GM18873 (cell line): Measurements from ENCODE around the gene CASZ1.

Source experiments
- ATAC-seq: cut with Tn5 transposase; IDR thresholded peaks from one replicate; pipeline ENCODE4 v1.9.1; 2021; ENCODE audit warnings: mild to moderate bottlenecking, moderate library complexity, moderate number of reproducible peaks; ENCODE audit not compliant: unreplicated experiment, low FRiP score

CASZ1 gene

DNA sequence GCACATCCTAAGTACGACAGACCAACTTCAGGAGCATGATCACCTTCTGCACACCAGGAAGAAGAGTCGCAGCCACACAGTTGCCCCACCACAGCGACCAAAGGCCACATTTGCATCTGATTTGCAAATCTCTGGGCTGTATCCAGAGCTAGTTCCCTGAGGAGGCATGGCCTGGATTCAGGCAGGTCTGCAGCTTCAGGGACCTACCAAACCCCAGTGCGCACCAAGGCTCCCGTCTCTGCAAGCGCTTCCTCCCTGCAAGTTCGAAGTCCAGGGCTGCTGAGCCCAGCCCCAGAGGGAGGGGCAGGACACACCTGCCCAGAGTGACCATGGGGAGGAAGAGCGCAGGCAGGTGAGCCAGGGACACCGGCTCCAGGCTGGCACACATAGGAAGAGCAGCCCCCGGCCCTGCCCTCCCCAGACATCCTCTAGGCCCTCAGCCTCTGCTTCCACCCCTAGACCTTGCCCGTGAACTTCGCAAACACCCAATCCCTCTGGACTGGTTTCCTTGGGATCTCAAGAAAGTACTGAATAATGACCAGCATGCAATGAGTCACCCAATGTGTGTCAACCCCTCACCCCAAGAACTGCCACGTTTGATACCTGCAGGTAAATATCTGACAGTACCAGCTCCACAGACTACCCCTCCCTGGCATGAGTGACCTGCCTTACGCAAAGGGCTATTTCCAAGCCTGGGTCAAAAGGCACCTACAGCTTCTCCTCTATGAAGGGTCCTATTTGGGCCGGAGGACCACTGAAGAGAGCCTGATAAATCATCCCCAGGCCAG, 36.8 kb downstream of the CASZ1 start:
- ATAC-seq = no peak

- ATAC-seq = no peak
These were observed 39.6 kb downstream of the CASZ1 start for GRCh38 chr1:10756842-10757241.

DNA sequence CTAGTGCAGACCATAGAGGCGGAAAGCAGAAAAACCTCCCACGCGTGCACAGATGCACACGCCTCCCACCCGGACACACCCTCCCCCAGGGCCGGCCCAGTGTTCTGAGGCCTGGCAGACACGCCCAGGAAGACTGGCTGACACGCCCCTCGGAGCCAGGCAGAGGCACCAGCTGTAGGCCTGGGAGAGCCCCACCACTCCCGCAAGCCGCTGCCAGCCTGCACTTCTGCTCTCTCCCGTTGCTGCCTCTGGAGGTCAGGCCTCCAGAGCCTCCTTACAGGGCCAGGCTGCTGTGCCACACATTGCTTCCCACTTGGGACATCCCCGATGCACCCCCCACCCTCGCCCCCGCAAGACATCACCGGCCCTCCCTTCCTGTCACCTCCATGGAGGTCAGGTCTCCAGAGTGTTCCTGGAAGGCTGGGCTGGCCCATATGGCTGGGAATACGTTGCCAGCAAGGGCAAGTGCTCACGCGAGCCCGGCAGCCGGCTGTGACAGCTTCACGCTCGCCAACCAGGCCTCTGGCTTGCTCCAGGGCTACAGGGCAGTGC, 40.4 kb downstream of the CASZ1 start:
- ATAC-seq = no peak

DNA sequence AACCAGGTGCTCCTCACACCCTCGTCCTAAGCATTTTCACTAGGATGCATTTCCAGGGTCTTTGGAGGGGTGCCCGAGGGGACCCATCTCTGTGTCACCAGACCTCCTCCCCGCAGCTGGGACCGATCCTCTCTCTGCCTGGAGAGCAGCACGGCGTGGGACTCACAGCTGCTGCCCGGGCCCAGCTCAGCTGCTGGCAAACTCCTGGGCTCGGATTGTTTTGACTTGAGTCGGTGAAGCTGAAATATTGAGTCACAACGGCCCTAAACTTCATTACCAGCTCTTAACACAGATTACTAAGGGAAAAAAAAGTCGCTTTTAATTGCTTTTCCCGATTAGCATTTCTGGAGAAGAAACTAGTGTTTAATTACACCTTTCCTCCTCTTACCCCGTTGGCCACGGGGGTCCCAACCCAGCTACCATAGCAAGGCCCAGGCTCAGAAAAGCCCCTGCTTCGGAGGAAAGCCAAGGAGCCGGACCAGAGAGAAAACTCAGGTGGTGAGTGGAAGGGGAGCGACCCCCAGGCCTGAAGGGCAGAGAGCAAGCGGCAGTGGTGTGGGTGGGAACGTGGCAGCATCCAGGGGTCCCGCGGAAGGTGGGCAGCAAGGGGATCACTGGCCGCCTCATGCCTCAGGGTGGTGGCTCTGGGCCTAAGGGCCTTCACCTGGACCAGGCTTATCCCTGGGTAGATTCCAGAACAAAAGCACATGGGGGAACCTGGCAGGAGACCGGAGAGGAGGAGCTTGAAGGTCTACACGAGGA, 41.7 kb downstream of the CASZ1 start:
- no peak for ATAC-seq

GRCh38 chr1:10753299-10753698, 43.1 kb downstream of the CASZ1 start:
- no peak for ATAC-seq

DNA sequence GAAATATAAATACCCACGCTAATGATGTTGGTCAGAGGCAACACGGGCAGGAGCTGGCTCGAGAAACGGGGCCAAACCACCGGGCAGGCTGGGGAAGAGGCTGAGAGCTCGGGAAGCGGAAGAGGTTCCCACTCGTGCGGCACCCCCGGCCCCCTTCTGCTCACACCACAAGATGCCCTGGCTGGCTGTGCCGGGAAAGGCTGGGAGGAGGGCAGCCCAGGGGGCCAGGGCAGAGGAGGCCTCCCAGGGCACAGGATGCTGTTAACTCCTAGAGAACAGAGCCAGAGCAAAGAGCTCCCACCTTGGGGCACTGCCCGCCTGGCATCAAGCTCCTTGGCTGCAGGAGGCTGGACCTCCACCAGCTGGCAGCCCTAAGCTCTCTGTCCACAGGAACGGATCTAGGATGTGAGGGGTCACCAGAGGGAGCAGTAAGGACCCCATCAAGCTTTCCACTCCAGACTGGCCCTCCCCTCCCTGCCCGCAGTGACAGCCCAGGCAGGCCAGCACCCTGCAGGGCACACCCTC, 44.8 kb downstream of the CASZ1 start:
- ATAC-seq = no peak

GRCh38 chr1:10751160-10751559, 45.3 kb downstream of the CASZ1 start:
- ATAC-seq = no peak

- ATAC-seq = no peak
These were observed 50.5 kb downstream of the CASZ1 start for GRCh38 chr1:10745886-10746455.

DNA sequence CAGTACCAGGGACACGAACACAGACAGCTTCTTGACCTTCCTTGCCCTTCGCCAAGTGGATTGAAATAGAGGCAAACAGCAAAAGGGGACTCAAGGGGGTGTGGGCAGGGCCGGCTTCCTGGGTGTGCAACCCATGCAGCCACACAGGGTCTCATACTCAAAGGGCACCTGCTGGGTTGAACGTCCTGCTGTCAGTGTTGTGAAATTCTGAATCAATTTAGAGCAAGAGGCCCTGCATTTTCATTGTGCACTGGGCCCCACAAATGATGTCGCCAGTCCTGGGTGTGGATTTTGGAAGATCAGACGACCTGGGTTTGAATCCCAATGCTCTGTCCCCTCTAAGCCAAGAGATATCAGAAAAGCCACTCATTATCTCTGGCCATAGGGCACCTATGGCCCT, 51.1 kb downstream of the CASZ1 start:
- no peak for ATAC-seq

DNA sequence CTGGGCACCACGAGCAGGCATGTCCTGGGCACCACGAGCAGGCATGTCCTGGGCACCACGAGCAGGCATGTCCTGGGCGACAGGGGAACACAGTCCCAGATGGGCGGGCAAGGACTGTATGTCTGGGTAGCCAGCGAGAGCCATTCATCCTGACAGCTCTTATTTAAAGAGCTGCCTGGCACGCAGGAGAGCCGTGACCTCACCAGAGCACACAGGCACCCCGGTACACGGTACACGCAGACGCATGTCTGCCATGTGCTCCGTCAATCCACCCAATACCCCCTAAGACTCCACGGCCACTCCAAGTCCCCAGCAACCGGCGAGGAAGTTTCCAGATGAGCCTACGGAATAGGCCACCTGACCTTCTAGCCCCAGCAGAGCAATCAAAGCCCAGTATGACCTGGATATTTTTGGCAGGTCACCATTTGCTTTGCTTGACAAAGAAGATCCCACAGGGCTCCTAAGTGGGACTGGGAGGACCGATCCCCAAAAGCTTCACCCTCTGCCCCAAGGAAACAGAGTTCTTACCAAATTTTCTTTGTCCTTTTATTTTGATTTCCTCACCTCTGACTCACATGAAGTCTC, 51.7 kb downstream of the CASZ1 start:
- no peak for ATAC-seq

DNA sequence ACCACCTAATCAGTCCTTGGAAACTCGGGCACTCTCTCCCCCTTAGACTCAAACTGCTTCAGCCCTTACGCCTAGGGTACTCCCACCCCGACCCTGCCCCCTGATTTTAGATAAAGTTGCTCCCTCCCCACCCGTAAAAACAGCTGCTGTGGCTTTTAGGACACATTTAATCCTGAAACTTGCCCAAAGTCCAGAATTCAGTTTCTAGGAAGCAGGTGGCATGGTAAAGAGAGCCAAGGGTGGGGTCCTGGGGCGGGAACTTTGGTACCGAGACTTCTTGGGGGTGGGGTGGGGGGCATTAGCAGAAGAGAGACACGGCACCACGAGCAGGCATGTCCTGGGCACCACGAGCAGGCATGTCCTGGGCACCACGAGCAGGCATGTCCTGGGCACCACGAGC, 52.4 kb downstream of the CASZ1 start:
- no peak for ATAC-seq

GRCh38 chr1:10741696-10742095, 54.8 kb downstream of the CASZ1 start:
- ATAC-seq = no peak

- ATAC-seq = no peak
These were observed 56.3 kb downstream of the CASZ1 start for GRCh38 chr1:10740123-10740522.

- no peak for ATAC-seq
These were observed 56.9 kb downstream of the CASZ1 start for GRCh38 chr1:10739589-10739988.

GRCh38 chr1:10738061-10739058, 58.1 kb downstream of the CASZ1 start:
- no peak for ATAC-seq

DNA sequence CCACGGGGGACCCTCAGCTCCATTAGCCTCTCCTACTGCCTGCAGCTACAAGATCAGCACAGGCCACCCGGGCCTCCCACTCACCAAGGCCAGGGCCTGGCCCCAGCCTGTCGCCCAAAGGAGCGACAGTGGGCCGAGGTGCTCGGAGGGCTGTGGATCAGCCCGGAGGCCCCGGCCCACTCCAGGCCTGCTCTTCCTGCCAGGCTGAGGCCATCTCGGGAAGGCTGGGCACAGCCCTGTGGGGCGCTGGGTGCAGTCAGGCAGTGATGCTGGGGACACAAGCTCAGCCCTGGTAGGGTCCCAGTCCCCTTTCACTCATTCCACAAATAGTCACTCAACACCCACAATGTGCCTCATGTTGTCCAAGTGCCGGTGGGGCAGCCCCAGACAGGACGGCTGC, 58.8 kb downstream of the CASZ1 start:
- no peak for ATAC-seq

DNA sequence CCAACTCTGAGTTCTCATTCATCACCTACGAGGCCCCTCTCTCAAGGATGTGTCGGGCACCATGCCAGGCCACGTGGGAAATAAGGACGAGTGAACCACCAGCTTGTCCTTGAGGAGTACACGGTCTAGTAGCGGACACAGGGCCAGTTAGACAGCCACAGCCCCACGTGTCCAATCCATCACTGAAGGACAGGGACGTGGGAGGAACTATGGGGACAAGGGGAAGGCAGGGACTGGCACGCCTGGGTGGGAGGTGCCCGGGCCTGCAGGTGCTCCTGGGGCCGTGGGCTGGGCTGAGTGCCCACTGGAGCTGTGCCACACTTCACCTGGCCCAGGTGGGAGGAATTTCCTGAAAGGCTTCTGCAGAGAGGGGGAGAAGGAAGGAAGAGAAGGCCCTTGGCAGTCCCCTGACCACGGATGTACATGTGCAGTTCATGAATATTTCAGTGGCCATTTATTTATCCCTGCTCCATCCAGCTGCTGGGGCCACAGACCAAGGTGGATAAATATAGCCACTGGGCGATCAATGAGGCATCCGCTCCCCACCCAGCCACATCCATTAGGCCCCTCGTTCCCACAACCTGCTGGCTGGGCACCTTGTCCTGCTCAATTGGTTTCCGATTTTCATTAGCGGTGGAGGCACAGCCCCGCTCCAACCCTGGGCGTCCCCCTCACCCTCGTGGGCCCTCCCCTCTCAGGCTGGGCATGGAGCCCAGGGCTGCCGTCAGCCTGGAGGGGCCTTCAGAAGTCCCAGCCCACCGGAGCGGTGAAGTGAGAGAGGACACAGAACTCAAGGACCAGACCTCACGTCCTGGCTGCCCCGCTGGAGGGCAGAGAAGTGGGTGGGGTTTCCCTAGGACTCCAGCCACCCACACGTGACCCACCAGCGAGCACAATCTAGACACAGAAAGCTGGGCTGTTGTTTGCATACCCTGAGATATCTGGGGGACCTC, 59.5 kb downstream of the CASZ1 start:
- no peak for ATAC-seq

DNA sequence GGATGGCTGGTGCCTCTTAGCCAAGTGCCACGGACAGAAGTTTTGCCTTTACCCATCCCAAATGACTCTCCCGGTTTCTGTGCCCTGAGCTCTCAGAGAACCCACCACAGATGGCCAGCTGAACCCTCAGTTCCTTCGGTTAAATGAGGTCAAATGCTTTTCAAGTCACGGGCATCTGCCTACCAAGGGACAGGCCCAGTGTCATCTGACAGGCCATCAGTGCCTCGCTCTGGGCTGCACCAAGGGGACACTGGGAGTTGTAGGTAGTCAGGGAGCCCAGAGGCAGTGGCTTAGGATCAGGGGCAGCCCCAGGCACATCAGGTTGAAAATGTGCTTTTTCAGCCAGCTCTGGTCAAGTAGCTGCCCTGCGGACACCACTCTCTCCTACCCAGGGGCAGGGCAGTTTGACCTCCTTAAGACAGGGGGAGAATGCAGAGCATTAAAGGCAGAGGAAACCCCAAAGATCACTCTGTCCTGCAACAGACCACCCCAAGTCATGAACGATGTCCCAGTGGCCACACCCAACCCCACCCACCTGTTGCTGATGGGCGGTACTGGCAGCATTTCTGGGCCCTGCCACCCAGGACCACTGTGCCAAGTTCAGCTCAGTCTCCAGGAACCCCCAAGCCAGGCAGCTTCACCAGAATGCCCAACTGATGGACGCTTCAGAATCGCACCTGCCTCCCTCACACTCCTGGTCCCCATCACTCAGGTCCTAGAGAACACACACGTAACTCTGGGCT, 60.7 kb downstream of the CASZ1 start:
- no peak for ATAC-seq
